HEK293 (cell line): ENCODE data around the gene TBCK.

ENCODE experiments used
- CTCF ChIP-seq: fragments of 450-650 bp; formaldehyde crosslinking; IDR thresholded peaks from 2 replicates; pipeline ENCODE4 v1.5.1; 2016; ENCODE audit warnings: missing biosample characterization, missing genetic modification characterization
- SETDB1 ChIP-seq: IDR thresholded peaks from one replicate; pipeline ENCODE4 v1.6.1; 2017; ENCODE audit warnings: mild to moderate bottlenecking, low read length, moderate library complexity, mixed read lengths; ENCODE audit not compliant: insufficient read length
- YY1 ChIP-seq: fragments of 450-650 bp; formaldehyde crosslinking; IDR thresholded peaks from 2 replicates; pipeline ENCODE4 v1.5.1; 2018; ENCODE audit warnings: missing biosample characterization, missing genetic modification characterization
- ZNF629 ChIP-seq: fragments of 450-650 bp; formaldehyde crosslinking; IDR thresholded peaks from 2 replicates; pipeline ENCODE4 v1.5.1; 2017; ENCODE audit warnings: missing biosample characterization, missing genetic modification characterization
- ZSCAN5A ChIP-seq: fragments of 450-650 bp; formaldehyde crosslinking; IDR thresholded peaks from 2 replicates; pipeline ENCODE4 v1.5.1; 2016; ENCODE audit warnings: missing biosample characterization, missing genetic modification characterization

GRCh38 chr4:106058921-106059320, 257.1 kb downstream of the TBCK start:
- TF ChIP-seq YY1 (tag by site-specific recombination) = no peak
- TF ChIP-seq CTCF (tag by site-specific recombination) = no peak
- TF ChIP-seq ZSCAN5A (tag by site-specific recombination) = no peak
- TF ChIP-seq ZNF629 = no peak
- no peak for TF ChIP-seq SETDB1
